HK-2 (cell line): Measurements from ENCODE around the gene ATP6V1B1.

Experiments
- DNase-seq: peaks from one replicate; pipeline ENCODE4 v3.0.0-alpha.2; 2018; ENCODE audit not compliant: unreplicated experiment

ATP6V1B1 gene

GRCh38 chr2:70944111-70944690, 8.5 kb downstream of the ATP6V1B1 start:
- no peak for DNase-seq

- DNase-seq: peak; percentile 38
Observed at GRCh38 chr2:70946832-70947442, 11.2 kb downstream of the ATP6V1B1 start.

DNA sequence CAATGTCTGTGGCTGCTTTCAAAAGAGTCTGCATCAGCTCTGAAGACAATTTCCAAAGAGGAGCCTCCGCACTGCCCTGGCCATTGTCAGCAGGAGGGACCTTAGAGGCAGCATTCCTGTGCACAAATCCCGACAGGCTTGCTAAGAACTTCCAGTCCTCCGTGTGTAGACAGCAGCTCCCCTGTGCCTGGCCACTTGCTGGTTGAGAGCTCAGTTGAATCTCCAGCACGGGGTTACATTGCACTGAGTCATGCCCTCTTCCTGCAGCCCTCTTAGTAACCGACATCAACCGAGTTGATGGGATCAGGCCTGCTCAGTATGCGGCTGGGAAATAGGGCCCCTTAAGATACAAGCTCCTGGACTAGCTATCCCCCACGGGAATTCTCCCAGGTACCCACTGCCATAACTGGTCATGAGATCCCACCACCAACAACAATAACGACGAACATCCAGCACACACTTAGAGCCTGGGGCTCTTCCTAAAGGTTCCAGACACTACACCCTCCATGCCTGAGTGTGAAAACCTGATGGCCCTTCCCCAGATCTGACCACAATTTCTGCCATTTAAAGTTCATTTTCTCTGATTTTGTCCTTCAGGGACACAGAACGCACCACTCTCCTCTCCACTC, 12.0 kb downstream of the ATP6V1B1 start:
- DNase-seq: peak; percentile 58

- DNase-seq: peak; percentile 78
Observed at GRCh38 chr2:70948337-70949003, 12.8 kb downstream of the ATP6V1B1 start.

- no peak for DNase-seq
Observed at GRCh38 chr2:70949086-70949485, 13.4 kb downstream of the ATP6V1B1 start.

GRCh38 chr2:70954886-70955285, 19.2 kb downstream of the ATP6V1B1 start:
- DNase-seq: no peak

GRCh38 chr2:70956141-70956540, 20.4 kb downstream of the ATP6V1B1 start:
- DNase-seq: no peak

GRCh38 chr2:70957798-70958197, 22.1 kb downstream of the ATP6V1B1 start:
- no peak for DNase-seq

DNA sequence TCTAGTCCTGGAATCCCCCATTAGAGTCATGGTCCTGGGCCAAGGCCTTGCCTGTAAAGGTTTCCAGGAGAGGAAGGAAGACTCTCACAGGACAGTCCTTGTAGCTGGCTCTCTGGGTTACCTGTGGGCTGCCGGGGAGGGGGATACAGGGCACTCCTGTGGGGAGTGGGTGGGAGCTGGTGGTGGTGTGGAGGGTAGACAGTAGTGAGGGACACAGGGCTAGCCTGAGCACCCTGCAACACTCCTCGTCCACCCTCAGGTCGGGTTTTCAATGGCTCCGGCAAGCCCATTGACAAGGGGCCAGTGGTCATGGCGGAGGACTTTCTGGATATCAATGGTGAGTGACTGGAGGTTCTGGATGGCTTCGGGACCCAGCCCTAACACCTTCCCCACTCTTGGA, 23.1 kb downstream of the ATP6V1B1 start:
- no peak for DNase-seq

DNA sequence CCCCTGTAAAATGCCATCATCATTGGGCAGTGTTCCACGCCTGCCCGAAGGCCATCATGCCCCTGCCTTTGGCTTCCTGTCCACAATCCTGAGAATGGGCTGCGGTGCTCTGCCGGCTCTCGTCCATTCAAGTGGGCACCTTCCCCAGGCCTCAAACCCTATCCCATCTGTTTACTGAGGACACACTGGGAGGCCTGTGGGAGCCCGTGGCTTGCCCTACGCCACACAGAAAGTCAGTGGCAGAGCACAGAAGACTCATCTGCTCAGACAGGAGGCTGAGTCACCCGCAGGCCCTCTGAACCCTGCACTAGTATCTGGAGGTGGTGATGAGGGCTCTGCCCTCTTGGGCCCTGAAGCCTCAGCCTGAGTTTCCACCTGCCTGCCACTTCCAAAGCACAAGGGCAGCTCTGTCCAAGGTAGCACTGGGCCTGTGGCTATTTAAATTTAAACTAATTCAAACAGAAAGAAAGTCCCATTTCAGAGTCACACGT, 23.6 kb downstream of the ATP6V1B1 start:
- DNase-seq: no peak

GRCh38 chr2:70959851-70960832, 24.4 kb downstream of the ATP6V1B1 start:
- no peak for DNase-seq

DNA sequence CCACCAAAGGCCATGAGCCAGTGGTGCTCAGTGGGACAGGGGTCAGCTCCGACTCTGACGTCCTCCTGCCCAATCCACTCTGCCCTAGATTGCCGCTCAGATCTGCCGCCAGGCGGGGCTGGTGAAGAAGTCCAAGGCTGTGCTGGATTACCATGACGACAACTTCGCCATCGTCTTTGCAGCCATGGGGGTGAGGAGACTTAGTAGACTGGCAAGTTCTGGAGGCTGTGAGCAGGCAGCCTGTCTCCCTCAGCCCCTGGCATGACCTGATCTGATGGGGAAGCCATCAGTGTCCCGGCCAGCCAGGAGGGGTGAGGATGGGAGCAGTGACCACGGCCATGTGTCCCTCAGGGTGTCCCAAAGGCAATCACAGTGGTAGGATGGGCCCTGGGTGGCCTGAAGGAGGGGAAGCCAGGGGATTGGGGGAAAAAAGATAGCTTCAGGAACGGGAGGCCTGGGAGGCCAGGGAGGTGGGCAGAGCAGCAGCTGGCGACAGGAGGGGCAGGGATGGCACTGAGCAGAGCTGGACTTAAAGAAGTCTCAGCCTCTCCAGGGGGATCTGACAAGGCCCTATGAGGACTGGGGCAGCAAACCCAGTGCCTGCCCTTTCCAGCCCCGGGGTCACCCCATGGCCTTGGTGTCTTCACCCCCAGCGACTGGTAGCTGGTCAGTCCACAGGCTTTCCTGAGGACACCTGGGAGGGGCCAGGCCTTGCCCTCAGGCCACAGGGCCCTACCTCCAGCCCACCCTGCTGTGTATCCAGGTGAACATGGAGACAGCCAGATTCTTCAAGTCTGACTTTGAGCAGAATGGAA, 25.3 kb downstream of the ATP6V1B1 start:
- DNase-seq: no peak

DNA sequence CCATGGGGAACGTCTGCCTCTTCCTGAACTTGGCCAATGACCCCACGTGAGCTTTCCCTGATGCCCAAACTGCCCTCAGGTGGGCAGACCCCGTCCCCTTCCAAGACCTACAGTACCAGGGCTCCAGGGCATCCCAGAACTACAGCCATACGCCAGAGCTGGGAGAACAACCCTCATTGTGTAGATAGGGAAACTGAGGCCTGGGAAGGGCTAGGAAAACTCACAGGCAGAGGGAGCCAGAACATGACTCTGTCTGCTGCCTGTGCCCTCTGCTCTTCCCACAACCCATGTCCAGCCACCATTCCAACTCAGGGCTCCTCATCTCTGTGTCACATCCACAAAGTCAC, 25.9 kb downstream of the ATP6V1B1 start:
- DNase-seq: no peak

DNA sequence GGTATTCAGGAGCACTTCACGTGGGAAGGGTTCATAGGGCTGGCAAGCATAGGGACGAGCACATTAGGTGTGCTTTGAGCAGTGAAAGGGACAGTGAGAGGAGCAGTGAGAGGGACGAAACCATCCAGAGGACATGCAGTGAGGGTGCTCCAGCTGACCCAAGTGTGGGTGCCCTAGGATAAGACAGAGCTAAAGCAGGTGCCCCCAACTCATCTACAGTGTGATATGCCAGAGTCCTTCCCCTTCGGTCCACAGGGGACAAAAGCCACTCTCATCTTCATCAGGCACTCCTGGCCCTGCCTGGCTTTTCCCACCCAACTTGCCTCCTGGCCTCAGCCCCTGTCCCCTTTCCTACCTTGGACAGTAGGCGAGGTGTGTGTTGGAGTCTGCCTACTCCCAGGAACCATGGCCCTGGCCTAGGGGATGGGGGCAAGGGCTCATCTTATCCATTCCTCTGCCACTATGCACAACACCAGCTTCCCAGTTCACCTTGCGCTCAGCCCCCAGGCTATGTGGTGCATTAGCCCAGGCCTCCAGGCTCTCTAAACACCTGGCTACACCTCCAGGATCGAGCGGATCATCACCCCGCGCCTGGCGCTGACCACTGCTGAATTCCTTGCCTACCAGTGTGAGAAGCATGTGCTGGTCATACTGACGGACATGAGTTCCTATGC, 26.6 kb downstream of the ATP6V1B1 start:
- no peak for DNase-seq

DNA sequence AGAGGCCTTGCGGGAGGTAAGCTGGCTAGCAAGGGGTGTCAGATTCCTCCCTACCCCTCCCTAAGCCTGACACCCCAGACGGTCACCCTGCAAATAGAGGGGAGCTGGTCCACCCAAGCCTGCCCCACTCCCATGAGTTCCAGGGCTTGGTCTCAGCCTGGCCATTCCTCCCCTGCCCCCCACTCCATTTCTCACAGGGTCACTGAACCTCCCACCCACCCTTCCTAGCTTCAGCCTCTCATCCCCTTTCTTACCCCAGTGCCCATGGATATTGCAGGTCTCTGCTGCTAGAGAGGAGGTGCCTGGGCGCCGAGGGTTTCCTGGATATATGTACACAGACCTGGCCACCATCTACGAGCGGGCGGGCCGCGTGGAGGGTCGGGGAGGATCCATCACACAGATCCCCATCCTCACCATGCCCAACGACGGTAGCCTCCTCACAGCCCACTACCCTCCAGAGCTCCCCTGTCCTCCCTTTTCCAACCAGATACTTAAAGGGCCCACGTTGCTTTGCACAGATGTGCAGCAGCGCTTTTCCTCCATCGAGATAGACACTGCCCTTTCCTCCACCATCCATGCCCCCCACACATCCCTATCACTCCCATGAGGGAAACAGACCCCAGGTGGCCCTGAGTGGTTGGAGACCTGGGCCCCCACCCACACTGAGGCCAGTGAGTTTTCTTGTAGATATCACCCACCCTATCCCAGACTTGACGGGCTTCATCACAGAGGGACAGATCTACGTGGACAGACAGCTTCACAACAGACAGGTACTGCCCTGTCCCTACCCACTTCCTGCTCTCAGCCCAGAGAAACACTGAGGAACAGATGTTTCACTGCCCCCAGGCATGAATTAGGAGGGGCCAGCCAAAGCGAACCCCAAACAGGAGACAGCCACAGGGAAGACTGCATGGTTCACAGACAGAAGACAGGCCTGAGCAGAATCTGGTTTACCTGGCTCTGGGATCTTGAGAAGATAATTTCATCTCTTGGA, 27.5 kb downstream of the ATP6V1B1 start:
- no peak for DNase-seq

- DNase-seq: no peak
Observed at GRCh38 chr2:70964133-70964532, 28.4 kb downstream of the ATP6V1B1 start.

GRCh38 chr2:70964596-70965386, 29.1 kb downstream of the ATP6V1B1 start:
- peak; percentile 72 for DNase-seq

GRCh38 chr2:70965506-70965905, 29.8 kb downstream of the ATP6V1B1 start:
- DNase-seq: no peak
